GM18951 (cell line): Measurements from ENCODE around the gene ELOVL6.

Source experiments
- POLR2A ChIP-seq: IDR thresholded peaks from 4 replicates; pipeline ENCODE4 v1.6.1; 2011; ENCODE audit warnings: mild to moderate bottlenecking; ENCODE audit not compliant: insufficient read length, insufficient read depth; ENCODE audit errors: extremely low read depth
- in situ Hi-C: fragments of 300-500 bp; cut with MboI; formaldehyde crosslinking; loops from one replicate; pipeline ENCODE4 v1.12.0; 2022; ENCODE audit warnings: low sequenced_read_pairs, mixed read lengths, inconsistent platforms; ENCODE audit not compliant: unreplicated experiment

Gene ELOVL6

DNA sequence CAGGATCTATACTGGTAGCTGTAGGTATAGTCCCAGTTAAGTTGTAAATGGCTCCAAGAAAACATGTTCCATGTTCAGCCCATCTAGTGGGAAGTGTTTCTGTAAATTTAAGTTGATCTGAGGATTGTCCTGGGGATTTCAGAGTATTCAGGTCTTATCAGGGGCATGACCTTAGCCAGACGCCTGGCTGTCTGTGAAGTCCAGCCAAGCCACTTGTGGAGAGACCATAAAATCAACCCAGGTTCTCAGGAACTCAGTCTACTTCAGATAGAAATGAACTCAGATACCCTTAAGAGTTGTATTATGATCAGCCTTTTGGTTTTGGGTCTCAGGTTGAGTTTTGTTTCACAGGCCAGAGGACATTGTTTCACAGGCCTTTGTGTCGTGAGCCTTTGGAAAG is 189.9 kb downstream of the ELOVL6 start:
- in situ Hi-C loops: loop anchor here (25.0 kb wide), 1 partner anchor 304 kb away; no protein-coding TSS in a partner anchor
- TF ChIP-seq POLR2A: no peak

- in situ Hi-C loops: loop anchor here (25.0 kb wide), 1 partner anchor 305 kb away; no protein-coding TSS in a partner anchor
These were observed 191.2 kb downstream of the ELOVL6 start for GRCh38 chr4:110007217-110007616.

DNA sequence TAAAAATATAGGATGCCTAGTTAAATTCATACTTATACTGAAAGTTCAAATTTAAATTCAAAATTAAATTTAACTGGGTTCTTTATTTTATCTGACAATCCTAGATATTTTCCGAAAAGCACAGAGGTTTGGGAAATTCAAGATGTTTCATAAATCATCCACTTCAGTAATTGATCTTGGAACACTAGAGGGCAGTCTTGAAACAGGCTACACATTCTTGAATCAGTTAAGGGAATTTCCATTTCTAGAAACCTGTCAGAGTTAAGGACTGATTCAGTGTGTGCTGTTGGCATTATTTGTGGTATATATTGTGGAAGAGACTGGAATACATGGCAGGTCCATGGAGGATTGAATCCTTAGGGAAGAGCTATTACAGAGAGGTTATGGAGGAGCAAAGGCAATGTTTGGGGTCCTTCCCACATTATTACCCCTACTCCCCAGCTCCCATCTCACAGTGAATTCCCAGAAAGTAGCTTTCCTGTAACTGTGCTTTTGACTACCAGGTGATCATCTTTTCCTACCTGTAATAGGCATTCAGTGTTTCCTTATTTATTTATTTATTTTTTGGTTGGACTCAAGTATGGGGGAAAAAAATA is 192.9 kb downstream of the ELOVL6 start:
- in situ Hi-C loops: loop anchor here (25.0 kb wide), 1 partner anchor 307 kb away; no protein-coding TSS in a partner anchor
- no peak for TF ChIP-seq POLR2A

More at GRCh38 chr4:110007217-110007616, 191.2 kb downstream of the ELOVL6 start:
- TF ChIP-seq POLR2A: no peak

- in situ Hi-C loops: loop anchor here (25.0 kb wide), 1 partner anchor 308 kb away; no protein-coding TSS in a partner anchor
- TF ChIP-seq POLR2A: no peak
These were observed 193.9 kb downstream of the ELOVL6 start for GRCh38 chr4:110004556-110004955.

DNA sequence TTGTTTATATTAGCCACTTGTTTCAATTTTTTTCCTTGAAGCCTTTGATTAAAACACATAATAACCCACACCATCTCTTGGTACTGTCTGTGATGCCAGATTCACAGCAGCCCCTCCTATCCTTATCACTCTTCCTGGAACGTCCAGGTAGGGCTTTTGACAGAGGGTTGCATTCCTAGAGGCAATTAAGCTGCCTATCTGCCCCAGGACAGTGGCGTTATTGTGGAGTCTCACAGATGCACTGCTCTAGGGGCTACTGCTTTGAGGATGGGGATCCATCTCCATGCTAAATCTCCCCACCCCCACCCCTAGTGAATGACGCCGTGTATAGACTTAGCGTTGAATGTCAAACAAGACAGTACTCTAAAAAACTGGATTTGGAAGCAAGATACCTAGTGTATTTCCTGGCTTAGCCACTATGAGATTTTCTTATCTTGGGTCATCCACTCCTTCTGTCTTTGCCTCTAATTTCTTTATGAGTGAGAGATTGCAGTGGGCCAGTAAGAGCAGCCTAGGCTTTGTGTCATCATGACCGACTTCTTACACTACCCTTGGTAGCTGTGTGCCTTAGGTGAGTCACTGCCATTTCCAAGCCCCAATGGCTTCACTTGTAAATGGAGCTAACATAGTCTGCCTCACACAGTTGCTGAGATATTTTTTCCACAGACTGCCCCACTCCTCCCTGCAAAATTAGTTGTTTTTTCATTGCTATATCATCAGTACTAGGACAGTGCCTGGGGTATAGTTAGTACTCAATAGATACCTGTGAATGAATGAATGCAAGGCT is 194.8 kb downstream of the ELOVL6 start:
- TF ChIP-seq POLR2A: no peak
- in situ Hi-C loops: loop anchor here (25.0 kb wide), 1 partner anchor 309 kb away; no protein-coding TSS in a partner anchor

- in situ Hi-C loops: loop anchor here (25.0 kb wide), 1 partner anchor 310 kb away; no protein-coding TSS in a partner anchor
- TF ChIP-seq POLR2A: no peak
These were observed 196.1 kb downstream of the ELOVL6 start for GRCh38 chr4:110002326-110002725.

GRCh38 chr4:109999585-109999912 is 198.9 kb downstream of the ELOVL6 start:
- in situ Hi-C loops: loop anchor here (5.0 kb wide), 1 partner anchor 518 kb away; no protein-coding TSS in a partner anchor
- TF ChIP-seq POLR2A: no peak

- in situ Hi-C loops: loop anchor here (5.0 kb wide), 1 partner anchor 518 kb away; no protein-coding TSS in a partner anchor
- no peak for TF ChIP-seq POLR2A
These were observed 199.4 kb downstream of the ELOVL6 start for GRCh38 chr4:109998867-109999584.

- TF ChIP-seq POLR2A: no peak
- in situ Hi-C loops: loop anchor here (5.0 kb wide), 1 partner anchor 521 kb away; no protein-coding TSS in a partner anchor
These were observed 201.9 kb downstream of the ELOVL6 start for GRCh38 chr4:109996526-109996925.
